ENCODE results near the gene ZNF710.

- no peak for TF ChIP-seq TCF7 (IDR thresholded peaks at IDR 0.05; ENCODE audit: borderline replicate concordance)
- TF ChIP-seq FOSL1 (tag; conservative IDR thresholded peaks at IDR 0.05) = no peak
- no peak for TF ChIP-seq POLR2A (conservative IDR thresholded peaks at IDR 0.05)
Measured at GRCh38 chr15:90080818-90081393, 79.8 kb downstream of the ZNF710 start.

All from K562 (cell line).